ENCODE results near the gene SLC5A1. TPM values are rescaled to one million over a fixed set of nuclear protein-coding genes. Genes with fewer than 3 reads are reported as not detected.

Gene SLC5A1
- total RNA-seq (0.24 TPM), polyA plus RNA-seq (0.52 TPM)
- long read RNA-seq, donor 1: 0 reads
- long read RNA-seq, donor 2: 0 reads
- long read RNA-seq, donor 3: 0 reads
- long read RNA-seq, donor 4: 0 reads
- long read RNA-seq, donor 5: 0 reads
- long read RNA-seq, donor 6: 0 reads
- long read RNA-seq, donor 7: 0 reads
- long read RNA-seq, donor 8: 0 reads
- long read RNA-seq, donor 9: 0 reads
- long read RNA-seq, donor 10: 0 reads

GRCh38 chr22:32042924-32043323 lies at the start of gene SLC5A1:
Gene SLC5A1 (plus strand): TSS chr22:32043261. CDS start chr22:32043282, 21 bp downstream.
- no peak for DNase-seq (ENCODE audit: low read depth in 6 of 9, low spot score in 9 of 9)
- Histone ChIP-seq H3K27ac (ENCODE audit: low read depth in 1 of 2, low read length in 1 of 2) (no peak within 1 kb of the TSS), H3K36me3 (ENCODE audit: control insufficient read depth in 2 of 2, insufficient read depth in 2 of 2, low read length in 1 of 2) (no peaks in the 10 kb centered on the region), H3K27me3 (ENCODE audit: control insufficient read depth in 2 of 2, insufficient read depth in 1 of 2, low read length in 1 of 2) (peaks cover 19 to 37% of the 10 kb centered on the region in 2 donors), H3K4me3 (ENCODE audit: low read length in 2 of 2) (no peak within 1 kb of the TSS), H3K9me3 (ENCODE audit: control insufficient read depth in 2 of 2, insufficient read depth in 1 of 2, low read length in 1 of 2) (peaks cover 0 to 1% of the 10 kb centered on the region in 2 donors), H3K4me1 (ENCODE audit: control insufficient read depth in 2 of 2, insufficient read depth in 2 of 2, low read length in 2 of 2) (no peaks in the 10 kb centered on the region)
- WGBS: 60% methylated on average over 21 of the region's 21 CpGs

DNA sequence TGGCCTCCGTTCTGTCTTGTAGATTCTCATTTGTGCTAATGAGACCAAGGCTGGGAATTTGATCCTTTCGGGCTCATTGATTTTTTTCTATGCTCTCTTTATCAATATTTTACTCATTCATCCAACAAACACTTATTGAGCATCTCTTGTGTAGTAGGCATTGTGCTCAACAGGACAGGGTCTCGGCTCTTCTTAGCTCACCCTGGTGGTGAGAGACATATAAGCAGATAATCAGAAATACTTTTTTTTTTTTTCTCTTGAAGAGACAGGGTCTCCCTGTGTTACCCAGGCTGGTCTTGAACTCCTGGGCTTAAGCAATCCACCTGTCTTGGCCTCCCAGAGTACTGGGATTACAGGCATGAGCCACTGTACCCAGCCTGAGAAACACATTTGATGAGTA lies 48.0 kb upstream of the SLC5A1 start:
- Histone ChIP-seq H3K9me3 (ENCODE audit: control insufficient read depth in 2 of 2, insufficient read depth in 1 of 2, low read length in 1 of 2) (no peaks in the 10 kb centered on the region), H3K27me3 (ENCODE audit: control insufficient read depth in 2 of 2, insufficient read depth in 1 of 2, low read length in 1 of 2) (peaks cover 0 to 2% of the 10 kb centered on the region in 2 donors), H3K4me3 (ENCODE audit: low read length in 2 of 2) (no peak overlapping the region), H3K4me1 (ENCODE audit: control insufficient read depth in 2 of 2, insufficient read depth in 2 of 2, low read length in 2 of 2) (peaks cover 0 to 4% of the 10 kb centered on the region in 2 donors), H3K36me3 (ENCODE audit: control insufficient read depth in 2 of 2, insufficient read depth in 2 of 2, low read length in 1 of 2) (no peaks in the 10 kb centered on the region), H3K27ac (ENCODE audit: low read depth in 1 of 2, low read length in 1 of 2) (no peak overlapping the region)
- 94% methylated on average over 3 of the region's 3 CpGs for WGBS
- no peak for DNase-seq (ENCODE audit: low read depth in 6 of 9, low spot score in 9 of 9)

DNA sequence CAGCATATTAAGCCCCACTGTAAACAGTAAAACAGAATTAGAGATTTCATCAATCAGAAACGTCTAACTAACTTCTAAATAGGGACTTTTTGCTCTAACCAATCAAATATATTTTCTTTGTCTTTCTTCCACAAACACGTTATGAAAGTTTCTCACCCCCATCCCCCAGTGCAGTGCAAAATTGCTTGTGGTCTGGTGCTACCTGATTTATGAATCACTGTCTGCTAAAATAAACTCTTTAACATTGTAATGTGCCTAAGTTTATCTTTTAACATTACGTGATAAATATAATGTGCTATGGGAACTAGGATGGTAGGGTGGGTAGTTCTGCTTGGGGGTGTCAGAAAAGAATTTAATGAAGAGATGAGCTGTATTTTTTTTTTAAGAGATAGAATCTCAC lies 47.3 kb upstream of the SLC5A1 start:
- WGBS: 64% methylated on average over 3 of the region's 3 CpGs
- H3K4me3 ChIP-seq (ENCODE audit: low read length in 2 of 2): no peak overlapping the region
- no peaks in the 10 kb centered on the region for H3K9me3 ChIP-seq (ENCODE audit: control insufficient read depth in 2 of 2, insufficient read depth in 1 of 2, low read length in 1 of 2)
- no peak for DNase-seq (ENCODE audit: low read depth in 6 of 9, low spot score in 9 of 9)
- H3K27me3 ChIP-seq (ENCODE audit: control insufficient read depth in 2 of 2, insufficient read depth in 1 of 2, low read length in 1 of 2): no peaks in the 10 kb centered on the region
- no peak overlapping the region for H3K27ac ChIP-seq (ENCODE audit: low read depth in 1 of 2, low read length in 1 of 2)
- H3K4me1 ChIP-seq (ENCODE audit: control insufficient read depth in 2 of 2, insufficient read depth in 2 of 2, low read length in 2 of 2): peaks cover 5 to 8% of the 10 kb centered on the region in 2 donors
- no peaks in the 10 kb centered on the region for H3K36me3 ChIP-seq (ENCODE audit: control insufficient read depth in 2 of 2, insufficient read depth in 2 of 2, low read length in 1 of 2)

DNA sequence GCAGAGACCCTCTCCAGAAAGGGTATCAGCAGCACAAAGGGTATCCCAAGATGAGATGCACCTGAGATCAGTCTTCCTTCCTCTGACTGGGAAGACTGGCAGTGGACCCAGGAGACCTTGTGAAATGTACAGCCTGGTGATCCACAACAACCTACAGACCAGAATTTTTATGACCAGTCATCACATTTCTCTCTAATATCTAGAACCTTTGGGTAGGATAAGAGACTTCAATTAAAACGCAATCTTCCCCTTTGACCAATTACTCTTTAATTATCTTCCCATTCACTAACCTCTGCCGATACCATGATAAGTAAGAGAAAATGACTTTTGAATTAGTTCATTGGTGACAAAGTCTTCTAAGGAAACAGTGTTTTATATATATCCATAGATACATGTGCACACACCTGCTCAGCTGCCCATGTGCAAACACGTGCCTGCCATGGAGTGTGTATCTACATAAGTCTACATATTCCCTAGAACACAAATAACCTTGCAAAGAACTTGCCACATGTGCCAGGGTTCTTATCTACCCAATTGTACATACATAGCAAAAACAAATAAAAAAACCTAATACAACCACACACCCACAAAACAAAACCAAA lies 44.2 kb upstream of the SLC5A1 start:
- Histone ChIP-seq H3K27ac (ENCODE audit: low read depth in 1 of 2, low read length in 1 of 2) (no peak overlapping the region), H3K27me3 (ENCODE audit: control insufficient read depth in 2 of 2, insufficient read depth in 1 of 2, low read length in 1 of 2) (no peaks in the 10 kb centered on the region), H3K4me3 (ENCODE audit: low read length in 2 of 2) (no peak overlapping the region), H3K36me3 (ENCODE audit: control insufficient read depth in 2 of 2, insufficient read depth in 2 of 2, low read length in 1 of 2) (no peaks in the 10 kb centered on the region), H3K4me1 (ENCODE audit: control insufficient read depth in 2 of 2, insufficient read depth in 2 of 2, low read length in 2 of 2) (peaks cover 5 to 11% of the 10 kb centered on the region in 2 donors), H3K9me3 (ENCODE audit: control insufficient read depth in 2 of 2, insufficient read depth in 1 of 2, low read length in 1 of 2) (no peaks in the 10 kb centered on the region)
- WGBS: 83% methylated on average over 3 of the region's 3 CpGs
- DNase-seq (ENCODE audit: low read depth in 6 of 9, low spot score in 9 of 9): peak in 1 of 9 donors; percentile 10

- no peaks in the 10 kb centered on the region for H3K27me3 ChIP-seq (ENCODE audit: control insufficient read depth in 2 of 2, insufficient read depth in 1 of 2, low read length in 1 of 2)
- 6% methylated on average over 1 of the region's 1 CpG for WGBS
- peak overlapping the region in 1 of 2 donors; percentile 28 for H3K27ac ChIP-seq (ENCODE audit: low read depth in 1 of 2, low read length in 1 of 2)
- H3K4me1 ChIP-seq (ENCODE audit: control insufficient read depth in 2 of 2, insufficient read depth in 2 of 2, low read length in 2 of 2): peaks cover 5 to 11% of the 10 kb centered on the region in 2 donors
- no peak overlapping the region for H3K4me3 ChIP-seq (ENCODE audit: low read length in 2 of 2)
- no peaks in the 10 kb centered on the region for H3K36me3 ChIP-seq (ENCODE audit: control insufficient read depth in 2 of 2, insufficient read depth in 2 of 2, low read length in 1 of 2)
- no peaks in the 10 kb centered on the region for H3K9me3 ChIP-seq (ENCODE audit: control insufficient read depth in 2 of 2, insufficient read depth in 1 of 2, low read length in 1 of 2)
- DNase-seq (ENCODE audit: low read depth in 6 of 9, low spot score in 9 of 9): peak; percentile 36 to 90 (median 71)
Measured at GRCh38 chr22:32000181-32000580, 42.9 kb upstream of the SLC5A1 start.

GRCh38 chr22:32005453-32005852 lies 37.6 kb upstream of the SLC5A1 start:
- no peaks in the 10 kb centered on the region for H3K27me3 ChIP-seq (ENCODE audit: control insufficient read depth in 2 of 2, insufficient read depth in 1 of 2, low read length in 1 of 2)
- no peak overlapping the region for H3K27ac ChIP-seq (ENCODE audit: low read depth in 1 of 2, low read length in 1 of 2)
- DNase-seq (ENCODE audit: low read depth in 6 of 9, low spot score in 9 of 9): no peak
- H3K4me3 ChIP-seq (ENCODE audit: low read length in 2 of 2): no peak overlapping the region
- H3K4me1 ChIP-seq (ENCODE audit: control insufficient read depth in 2 of 2, insufficient read depth in 2 of 2, low read length in 2 of 2): peaks cover 3 to 6% of the 10 kb centered on the region in 2 donors
- H3K36me3 ChIP-seq (ENCODE audit: control insufficient read depth in 2 of 2, insufficient read depth in 2 of 2, low read length in 1 of 2): no peaks in the 10 kb centered on the region
- WGBS: 94% methylated on average over 1 of the region's 1 CpG
- no peaks in the 10 kb centered on the region for H3K9me3 ChIP-seq (ENCODE audit: control insufficient read depth in 2 of 2, insufficient read depth in 1 of 2, low read length in 1 of 2)

DNA sequence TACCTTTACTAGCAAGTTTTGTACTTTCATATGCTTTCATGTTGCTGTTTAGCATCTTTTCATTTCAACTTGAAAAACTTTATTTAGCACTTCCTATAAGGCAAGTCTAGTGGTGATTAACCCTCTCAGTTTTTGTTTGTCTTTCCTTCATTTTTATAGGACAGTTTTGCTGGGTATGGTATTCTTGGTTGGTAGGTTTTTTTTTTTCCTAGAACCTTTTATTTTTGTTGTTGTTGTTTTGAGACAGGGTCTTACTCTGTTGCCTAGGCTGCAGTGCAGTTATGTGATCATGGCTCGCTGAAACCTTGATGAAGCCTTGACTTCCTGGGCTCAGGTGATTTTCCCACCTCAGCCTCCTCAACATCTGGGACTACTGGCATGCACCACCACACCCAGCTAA lies 29.9 kb upstream of the SLC5A1 start:
- H3K9me3 ChIP-seq (ENCODE audit: control insufficient read depth in 2 of 2, insufficient read depth in 1 of 2, low read length in 1 of 2): peaks cover 0 to 9% of the 10 kb centered on the region in 2 donors
- H3K27ac ChIP-seq (ENCODE audit: low read depth in 1 of 2, low read length in 1 of 2): no peak overlapping the region
- H3K36me3 ChIP-seq (ENCODE audit: control insufficient read depth in 2 of 2, insufficient read depth in 2 of 2, low read length in 1 of 2): no peaks in the 10 kb centered on the region
- no peaks in the 10 kb centered on the region for H3K27me3 ChIP-seq (ENCODE audit: control insufficient read depth in 2 of 2, insufficient read depth in 1 of 2, low read length in 1 of 2)
- no peak for DNase-seq (ENCODE audit: low read depth in 6 of 9, low spot score in 9 of 9)
- 98% methylated on average over 1 of the region's 1 CpG for WGBS
- H3K4me1 ChIP-seq (ENCODE audit: control insufficient read depth in 2 of 2, insufficient read depth in 2 of 2, low read length in 2 of 2): no peaks in the 10 kb centered on the region
- no peak overlapping the region for H3K4me3 ChIP-seq (ENCODE audit: low read length in 2 of 2)

DNA sequence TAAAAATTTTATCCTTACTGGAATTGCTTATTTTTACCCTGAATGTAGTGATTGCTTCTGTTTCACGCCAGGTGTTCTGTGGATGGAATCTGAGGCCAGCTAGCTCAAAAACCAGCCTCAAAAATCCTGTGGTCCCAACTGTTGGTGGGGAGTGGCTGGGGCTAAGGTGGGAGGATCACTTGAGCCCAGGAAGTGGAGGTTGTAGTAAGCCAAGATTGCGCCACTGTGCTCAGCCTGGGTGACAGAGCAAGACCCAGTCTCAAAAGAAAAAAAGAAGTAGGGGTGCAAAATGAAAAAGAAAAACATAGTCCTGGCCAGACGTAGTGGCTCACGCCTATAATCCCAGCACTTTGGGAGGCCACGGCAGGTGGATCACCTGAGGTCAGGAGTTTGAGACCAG lies 27.0 kb upstream of the SLC5A1 start:
- Histone ChIP-seq H3K4me3 (ENCODE audit: low read length in 2 of 2) (no peak overlapping the region), H3K27me3 (ENCODE audit: control insufficient read depth in 2 of 2, insufficient read depth in 1 of 2, low read length in 1 of 2) (no peaks in the 10 kb centered on the region), H3K27ac (ENCODE audit: low read depth in 1 of 2, low read length in 1 of 2) (no peak overlapping the region), H3K4me1 (ENCODE audit: control insufficient read depth in 2 of 2, insufficient read depth in 2 of 2, low read length in 2 of 2) (no peaks in the 10 kb centered on the region), H3K36me3 (ENCODE audit: control insufficient read depth in 2 of 2, insufficient read depth in 2 of 2, low read length in 1 of 2) (no peaks in the 10 kb centered on the region), H3K9me3 (ENCODE audit: control insufficient read depth in 2 of 2, insufficient read depth in 1 of 2, low read length in 1 of 2) (peaks cover 0 to 9% of the 10 kb centered on the region in 2 donors)
- WGBS: 95% methylated on average over 5 of the region's 5 CpGs
- DNase-seq (ENCODE audit: low read depth in 6 of 9, low spot score in 9 of 9): no peak

DNA sequence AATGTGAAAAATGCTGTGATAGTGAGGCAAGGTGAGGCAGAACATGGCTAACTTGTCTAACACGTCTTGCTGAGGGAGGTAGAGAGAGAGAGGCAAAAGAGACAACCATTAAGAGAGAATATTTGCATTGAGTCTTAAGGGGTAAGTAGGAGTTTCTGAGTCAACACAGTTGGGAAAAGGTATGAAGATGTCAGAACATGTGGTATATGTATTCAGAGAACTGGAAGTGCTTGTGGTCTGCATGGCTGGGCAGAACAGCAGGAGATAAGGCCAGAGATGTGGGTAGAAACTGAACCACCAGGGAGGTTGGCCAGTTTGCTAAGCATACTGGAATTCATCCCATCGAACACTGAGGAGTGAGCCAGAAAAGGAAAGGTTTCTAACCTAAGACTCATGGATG lies 25.0 kb upstream of the SLC5A1 start:
- Histone ChIP-seq H3K4me3 (ENCODE audit: low read length in 2 of 2) (no peak overlapping the region), H3K9me3 (ENCODE audit: control insufficient read depth in 2 of 2, insufficient read depth in 1 of 2, low read length in 1 of 2) (peaks cover 0 to 9% of the 10 kb centered on the region in 2 donors), H3K36me3 (ENCODE audit: control insufficient read depth in 2 of 2, insufficient read depth in 2 of 2, low read length in 1 of 2) (no peaks in the 10 kb centered on the region), H3K27ac (ENCODE audit: low read depth in 1 of 2, low read length in 1 of 2) (no peak overlapping the region), H3K27me3 (ENCODE audit: control insufficient read depth in 2 of 2, insufficient read depth in 1 of 2, low read length in 1 of 2) (no peaks in the 10 kb centered on the region), H3K4me1 (ENCODE audit: control insufficient read depth in 2 of 2, insufficient read depth in 2 of 2, low read length in 2 of 2) (no peaks in the 10 kb centered on the region)
- no peak for DNase-seq (ENCODE audit: low read depth in 6 of 9, low spot score in 9 of 9)
- WGBS: 77% methylated on average over 2 of the region's 2 CpGs
